Colonic mucosa (tissue), 4 donors: ENCODE measurements around the gene BAG3. TPM values are rescaled to one million over a fixed set of nuclear protein-coding genes. Genes with fewer than 3 reads are reported as not detected.

Source experiments
- DNase-seq: peaks from one replicate; pipeline ENCODE4 v3.0.0-alpha.2; 2020
- H3K27ac ChIP-seq: fragments of 200-600 bp; one replicate; pipeline ENCODE4 v1.8.0; 2021
- H3K27me3 ChIP-seq: fragments of 200-600 bp; one replicate; pipeline ENCODE4 v1.8.0; 2021
- H3K36me3 ChIP-seq: fragments of 200-600 bp; one replicate; pipeline ENCODE4 v1.8.0; 2021
- H3K4me1 ChIP-seq: fragments of 200-600 bp; one replicate; pipeline ENCODE4 v1.8.0; 2021; ENCODE audit warnings: mild to moderate bottlenecking
- H3K4me3 ChIP-seq: fragments of 200-600 bp; one replicate; pipeline ENCODE4 v1.8.0; 2021
- H3K9ac ChIP-seq, 2 donors: one replicate each; pipeline ENCODE4 v1.7.0; 2013; ENCODE audit warnings: control low read depth in 2 of 2, low read depth in 2 of 2, low read length in 2 of 2
- H3K9me3 ChIP-seq: fragments of 200-600 bp; one replicate; pipeline ENCODE4 v1.8.0; 2021
- intact Hi-C: fragments of 100-400 bp; cut with DNase I; formaldehyde crosslinking; loops from one replicate; pipeline ENCODE4 v1.14.1; 2022
- total RNA-seq, 2 donors: library from RNA; stranded (reverse); fragmentation: NEBNext Ultra II Directional in 1 of 2; extraction: Animal tissue kit (Norgen Biotek cat#: 25700) in 1 of 2; gene quantifications; one replicate each; pipeline ENCODE4 v1.2.1, GENCODE V29; 2021
- TF ChIP-seq, protein P1 (sequence below): fragments of 200-600 bp; IDR thresholded peaks from one replicate; pipeline ENCODE4 v1.8.0; 2022; ENCODE audit warnings: antibody characterized with exemption, mild to moderate bottlenecking
- donor health status: healthy.
- donor health status: DM: no; HTN: no; CAD: no.
- donor health status: DM: no; HTN: no; CAD: no.

The BAG3 gene
- total RNA-seq, 2 donors from 2014 or later = 30.4 to 48.9 TPM

GRCh38 chr10:119633538-119634218 lies 17.5 kb upstream of the BAG3 start:
- Histone ChIP-seq H3K4me3 (no peak overlapping the region), H3K4me1 (no peaks in the 10 kb centered on the region), H3K27ac (no peak overlapping the region), H3K9me3 (no peaks in the 10 kb centered on the region), H3K36me3 (no peaks in the 10 kb centered on the region), H3K27me3 (no peaks in the 10 kb centered on the region), H3K9ac (no peak overlapping the region)
- intact Hi-C loops = no loop called here
- DNase-seq = no peak
- TF ChIP-seq, protein P1, sequence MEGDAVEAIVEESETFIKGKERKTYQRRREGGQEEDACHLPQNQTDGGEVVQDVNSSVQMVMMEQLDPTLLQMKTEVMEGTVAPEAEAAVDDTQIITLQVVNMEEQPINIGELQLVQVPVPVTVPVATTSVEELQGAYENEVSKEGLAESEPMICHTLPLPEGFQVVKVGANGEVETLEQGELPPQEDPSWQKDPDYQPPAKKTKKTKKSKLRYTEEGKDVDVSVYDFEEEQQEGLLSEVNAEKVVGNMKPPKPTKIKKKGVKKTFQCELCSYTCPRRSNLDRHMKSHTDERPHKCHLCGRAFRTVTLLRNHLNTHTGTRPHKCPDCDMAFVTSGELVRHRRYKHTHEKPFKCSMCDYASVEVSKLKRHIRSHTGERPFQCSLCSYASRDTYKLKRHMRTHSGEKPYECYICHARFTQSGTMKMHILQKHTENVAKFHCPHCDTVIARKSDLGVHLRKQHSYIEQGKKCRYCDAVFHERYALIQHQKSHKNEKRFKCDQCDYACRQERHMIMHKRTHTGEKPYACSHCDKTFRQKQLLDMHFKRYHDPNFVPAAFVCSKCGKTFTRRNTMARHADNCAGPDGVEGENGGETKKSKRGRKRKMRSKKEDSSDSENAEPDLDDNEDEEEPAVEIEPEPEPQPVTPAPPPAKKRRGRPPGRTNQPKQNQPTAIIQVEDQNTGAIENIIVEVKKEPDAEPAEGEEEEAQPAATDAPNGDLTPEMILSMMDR = no peak

GRCh38 chr10:119634219-119634544 lies 17.0 kb upstream of the BAG3 start:
- no peaks in the 10 kb centered on the region for H3K27me3 ChIP-seq
- DNase-seq = no peak

GRCh38 chr10:119637631-119638030 lies 13.5 kb upstream of the BAG3 start:
- no peaks in the 10 kb centered on the region for H3K4me1 ChIP-seq
- H3K9ac ChIP-seq = no peak overlapping the region
- H3K36me3 ChIP-seq = no peaks in the 10 kb centered on the region
- TF ChIP-seq, protein P1 = no peak
- H3K27me3 ChIP-seq = no peaks in the 10 kb centered on the region
- no peak for DNase-seq
- no peak overlapping the region for H3K4me3 ChIP-seq
- intact Hi-C loops = no loop called here
- no peaks in the 10 kb centered on the region for H3K9me3 ChIP-seq
- no peak overlapping the region for H3K27ac ChIP-seq

More at GRCh38 chr10:119634219-119634544, 17.0 kb upstream of the BAG3 start:
- H3K27ac ChIP-seq = no peak overlapping the region
- intact Hi-C loops = no loop called here
- no peaks in the 10 kb centered on the region for H3K9me3 ChIP-seq
- no peaks in the 10 kb centered on the region for H3K4me1 ChIP-seq
- no peak overlapping the region for H3K9ac ChIP-seq
- TF ChIP-seq, protein P1 = no peak
- no peaks in the 10 kb centered on the region for H3K36me3 ChIP-seq
- H3K4me3 ChIP-seq = no peak overlapping the region

GRCh38 chr10:119638982-119639381 lies 12.2 kb upstream of the BAG3 start:
- intact Hi-C loops = no loop called here

DNA sequence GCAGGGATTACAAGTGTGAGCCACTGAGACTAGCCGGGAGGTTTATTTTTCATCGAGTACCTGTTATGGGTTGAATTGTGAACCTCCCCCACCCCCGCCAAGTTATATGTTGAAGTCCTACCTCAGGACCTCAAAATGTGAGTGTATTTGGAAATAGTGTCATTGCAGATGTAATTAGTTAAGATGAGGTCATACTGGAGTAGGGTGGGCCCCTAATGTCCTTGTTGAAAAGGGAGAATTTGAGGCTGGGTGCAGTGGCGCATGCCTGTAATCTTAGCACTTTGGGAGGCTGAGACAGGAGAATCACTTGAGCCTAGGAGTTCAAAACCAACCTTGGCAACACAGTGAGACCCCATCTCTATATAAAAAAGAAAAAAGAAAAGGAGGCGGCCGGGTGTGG lies 10.8 kb upstream of the BAG3 start:
- no peaks in the 10 kb centered on the region for H3K9me3 ChIP-seq
- H3K4me1 ChIP-seq = no peaks in the 10 kb centered on the region
- TF ChIP-seq, protein P1 = no peak
- H3K9ac ChIP-seq = no peak overlapping the region
- no peaks in the 10 kb centered on the region for H3K27me3 ChIP-seq
- H3K27ac ChIP-seq = no peak overlapping the region
- no peak for DNase-seq
- intact Hi-C loops = no loop called here
- no peaks in the 10 kb centered on the region for H3K36me3 ChIP-seq
- H3K4me3 ChIP-seq = no peak overlapping the region

More at GRCh38 chr10:119638982-119639381, 12.2 kb upstream of the BAG3 start:
- DNase-seq = no peak
- H3K9me3 ChIP-seq = no peaks in the 10 kb centered on the region
- no peaks in the 10 kb centered on the region for H3K4me1 ChIP-seq
- H3K4me3 ChIP-seq = no peak overlapping the region
- no peaks in the 10 kb centered on the region for H3K36me3 ChIP-seq
- no peak overlapping the region for H3K9ac ChIP-seq
- H3K27ac ChIP-seq = no peak overlapping the region
- TF ChIP-seq, protein P1 = no peak
- H3K27me3 ChIP-seq = no peaks in the 10 kb centered on the region
